ENCODE data around the gene RTL1.

The RTL1 gene

DNA sequence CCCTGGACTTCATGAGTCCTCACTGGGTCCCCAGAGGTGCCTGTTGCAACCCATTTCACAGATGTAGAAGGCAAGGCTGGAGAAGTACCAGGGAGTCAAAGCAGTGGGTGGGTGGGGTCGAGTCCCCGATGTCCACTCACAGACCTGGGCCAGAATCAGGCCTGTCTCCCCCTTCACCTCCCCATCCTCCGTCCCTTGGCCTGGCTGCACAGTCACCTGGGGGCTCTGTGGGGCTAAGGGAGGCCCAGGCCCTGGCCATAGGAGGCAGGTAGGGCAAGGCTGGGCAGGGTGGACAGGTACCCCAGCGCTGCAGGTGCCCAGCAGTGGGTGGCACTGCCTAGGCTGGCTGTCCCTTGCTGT, 29.5 kb downstream of the RTL1 start:
- TF ChIP-seq, protein P1, sequence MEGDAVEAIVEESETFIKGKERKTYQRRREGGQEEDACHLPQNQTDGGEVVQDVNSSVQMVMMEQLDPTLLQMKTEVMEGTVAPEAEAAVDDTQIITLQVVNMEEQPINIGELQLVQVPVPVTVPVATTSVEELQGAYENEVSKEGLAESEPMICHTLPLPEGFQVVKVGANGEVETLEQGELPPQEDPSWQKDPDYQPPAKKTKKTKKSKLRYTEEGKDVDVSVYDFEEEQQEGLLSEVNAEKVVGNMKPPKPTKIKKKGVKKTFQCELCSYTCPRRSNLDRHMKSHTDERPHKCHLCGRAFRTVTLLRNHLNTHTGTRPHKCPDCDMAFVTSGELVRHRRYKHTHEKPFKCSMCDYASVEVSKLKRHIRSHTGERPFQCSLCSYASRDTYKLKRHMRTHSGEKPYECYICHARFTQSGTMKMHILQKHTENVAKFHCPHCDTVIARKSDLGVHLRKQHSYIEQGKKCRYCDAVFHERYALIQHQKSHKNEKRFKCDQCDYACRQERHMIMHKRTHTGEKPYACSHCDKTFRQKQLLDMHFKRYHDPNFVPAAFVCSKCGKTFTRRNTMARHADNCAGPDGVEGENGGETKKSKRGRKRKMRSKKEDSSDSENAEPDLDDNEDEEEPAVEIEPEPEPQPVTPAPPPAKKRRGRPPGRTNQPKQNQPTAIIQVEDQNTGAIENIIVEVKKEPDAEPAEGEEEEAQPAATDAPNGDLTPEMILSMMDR (IDR thresholded peaks at IDR 0.05; ENCODE audit: insufficient read depth, low read length, poor library complexity, severe bottlenecking), result no peak
- no peak overlapping the region for H3K4me3 ChIP-seq (replicated peaks; ENCODE audit: low read depth, low read length)
- no peak for DNase-seq (ENCODE audit: extremely low read depth, insufficient read length)
- H3K27me3 ChIP-seq (replicated peaks; ENCODE audit: control insufficient read depth, insufficient read depth, low read length), result no peaks in the 10 kb centered on the region
- no peaks in the 10 kb centered on the region for H3K36me3 ChIP-seq (ENCODE audit: control insufficient read depth, insufficient read depth, low read length)

DNA sequence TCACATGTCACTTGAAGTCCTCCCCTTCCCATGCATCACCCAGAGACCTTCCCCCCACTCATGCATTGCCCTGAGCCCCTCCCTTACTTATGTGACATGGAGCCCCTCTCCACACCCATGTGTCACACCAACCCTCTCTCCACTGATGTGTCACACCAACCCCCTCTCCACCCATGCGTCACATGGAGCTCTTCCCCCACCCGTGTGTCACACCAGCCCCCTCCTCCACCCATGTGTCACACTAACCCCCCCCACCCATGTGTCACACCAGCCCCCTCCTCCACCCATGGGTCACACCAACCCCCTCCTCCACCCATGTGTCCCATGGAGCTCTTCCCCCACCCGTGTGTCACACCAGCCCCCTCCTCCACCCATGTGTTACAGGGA, 30.4 kb downstream of the RTL1 start:
- H3K36me3 ChIP-seq (ENCODE audit: control insufficient read depth, insufficient read depth, low read length), result no peaks in the 10 kb centered on the region
- H3K4me3 ChIP-seq (replicated peaks; ENCODE audit: low read depth, low read length), result no peak overlapping the region
- TF ChIP-seq, protein P1 (IDR thresholded peaks at IDR 0.05; ENCODE audit: insufficient read depth, low read length, poor library complexity, severe bottlenecking), result no peak
- H3K27me3 ChIP-seq (replicated peaks; ENCODE audit: control insufficient read depth, insufficient read depth, low read length), result no peaks in the 10 kb centered on the region
- DNase-seq (ENCODE audit: extremely low read depth, insufficient read length), result no peak

DNA sequence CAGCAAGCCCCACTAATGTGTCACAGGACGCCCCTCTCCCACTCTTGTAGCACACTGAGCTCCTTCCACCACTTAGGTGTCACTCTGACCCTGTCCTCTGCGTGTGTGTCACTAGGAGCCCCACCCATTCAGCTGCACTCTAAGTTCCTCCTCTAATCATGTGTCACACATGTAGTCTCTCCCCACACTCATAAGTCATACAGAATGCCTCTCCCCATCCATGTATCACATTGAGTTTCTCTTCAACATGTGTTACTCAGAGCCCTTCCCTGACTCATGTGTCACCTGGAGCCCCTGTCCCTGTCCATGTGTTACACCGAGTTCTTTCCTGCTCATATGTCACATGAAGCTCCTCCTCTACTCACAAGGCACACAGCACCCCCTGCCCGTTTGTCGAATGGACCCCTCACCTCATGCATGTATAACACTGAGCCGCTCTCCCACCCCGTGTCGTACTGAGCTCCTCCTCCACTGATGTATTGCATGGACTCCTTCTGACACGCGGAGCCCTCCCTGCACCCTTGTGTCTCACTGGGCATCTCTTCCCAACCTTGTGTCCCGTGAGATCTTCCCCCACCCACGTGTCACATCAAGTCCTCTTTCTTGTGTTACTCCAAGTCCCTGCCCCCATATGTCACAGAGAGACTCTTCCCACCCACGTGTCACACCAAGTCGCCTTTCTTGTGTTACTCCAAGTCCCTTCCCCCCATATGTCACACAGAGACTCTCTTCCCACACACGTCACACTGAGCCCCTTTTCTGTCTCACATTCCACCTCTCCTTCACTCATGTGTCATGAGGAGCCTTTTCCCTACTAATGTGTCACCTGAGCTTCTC, 31.0 kb downstream of the RTL1 start:
- DNase-seq (ENCODE audit: extremely low read depth, insufficient read length), result no peak
- Histone ChIP-seq H3K27me3 (replicated peaks; ENCODE audit: control insufficient read depth, insufficient read depth, low read length) (no peaks in the 10 kb centered on the region), H3K36me3 (ENCODE audit: control insufficient read depth, insufficient read depth, low read length) (no peaks in the 10 kb centered on the region), H3K4me3 (replicated peaks; ENCODE audit: low read depth, low read length) (no peak overlapping the region)
- TF ChIP-seq, protein P1 (IDR thresholded peaks at IDR 0.05; ENCODE audit: insufficient read depth, low read length, poor library complexity, severe bottlenecking), result no peak

DNA sequence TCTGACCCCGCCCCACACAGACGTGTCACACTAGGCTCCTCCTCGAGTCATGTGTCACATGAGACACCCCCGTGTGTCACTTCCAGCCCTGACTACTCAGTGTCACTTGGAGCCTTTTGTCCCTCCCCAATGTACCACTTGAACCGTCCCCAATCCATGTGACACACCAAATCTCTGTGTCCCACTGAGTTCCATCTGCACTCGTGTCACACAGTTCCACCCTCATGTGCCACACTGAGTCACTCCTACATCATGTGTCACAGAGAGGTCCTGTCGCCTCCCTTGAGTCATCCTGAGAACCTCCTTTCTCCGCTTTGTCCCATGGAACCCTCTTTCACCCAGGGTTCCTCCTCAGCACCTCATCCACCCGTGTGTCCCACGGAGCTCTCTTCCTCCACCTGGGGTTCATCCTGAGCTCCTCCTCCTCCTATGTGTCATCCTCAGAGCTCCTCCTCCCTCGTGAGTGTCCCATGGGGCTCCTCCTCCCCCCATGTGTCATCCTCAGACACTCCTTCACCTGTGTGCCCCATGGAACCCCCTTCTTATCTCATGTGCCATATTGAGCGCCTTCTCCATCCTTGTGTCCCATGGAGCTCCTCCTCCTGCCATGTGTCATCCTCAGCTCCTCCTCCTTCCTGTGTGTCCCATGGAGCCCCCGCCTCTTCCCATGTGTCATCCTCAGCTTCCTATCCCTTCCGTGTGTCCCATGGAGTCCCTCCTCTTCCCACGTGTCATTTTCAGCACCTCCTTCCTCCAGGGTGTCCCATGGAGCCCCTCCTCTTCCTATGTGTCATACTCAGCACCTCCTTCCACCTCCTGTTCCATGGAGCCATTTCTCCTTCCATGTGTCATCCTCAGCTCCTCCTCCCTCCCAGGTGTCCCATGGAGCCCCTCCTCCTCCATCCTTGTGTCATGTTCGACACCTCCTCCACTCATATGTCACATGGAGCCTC, 32.0 kb downstream of the RTL1 start:
- H3K36me3 ChIP-seq (ENCODE audit: control insufficient read depth, insufficient read depth, low read length), result no peaks in the 10 kb centered on the region
- TF ChIP-seq, protein P1 (IDR thresholded peaks at IDR 0.05; ENCODE audit: insufficient read depth, low read length, poor library complexity, severe bottlenecking), result no peak
- no peaks in the 10 kb centered on the region for H3K27me3 ChIP-seq (replicated peaks; ENCODE audit: control insufficient read depth, insufficient read depth, low read length)
- DNase-seq (ENCODE audit: extremely low read depth, insufficient read length), result no peak
- no peak overlapping the region for H3K4me3 ChIP-seq (replicated peaks; ENCODE audit: low read depth, low read length)

DNA sequence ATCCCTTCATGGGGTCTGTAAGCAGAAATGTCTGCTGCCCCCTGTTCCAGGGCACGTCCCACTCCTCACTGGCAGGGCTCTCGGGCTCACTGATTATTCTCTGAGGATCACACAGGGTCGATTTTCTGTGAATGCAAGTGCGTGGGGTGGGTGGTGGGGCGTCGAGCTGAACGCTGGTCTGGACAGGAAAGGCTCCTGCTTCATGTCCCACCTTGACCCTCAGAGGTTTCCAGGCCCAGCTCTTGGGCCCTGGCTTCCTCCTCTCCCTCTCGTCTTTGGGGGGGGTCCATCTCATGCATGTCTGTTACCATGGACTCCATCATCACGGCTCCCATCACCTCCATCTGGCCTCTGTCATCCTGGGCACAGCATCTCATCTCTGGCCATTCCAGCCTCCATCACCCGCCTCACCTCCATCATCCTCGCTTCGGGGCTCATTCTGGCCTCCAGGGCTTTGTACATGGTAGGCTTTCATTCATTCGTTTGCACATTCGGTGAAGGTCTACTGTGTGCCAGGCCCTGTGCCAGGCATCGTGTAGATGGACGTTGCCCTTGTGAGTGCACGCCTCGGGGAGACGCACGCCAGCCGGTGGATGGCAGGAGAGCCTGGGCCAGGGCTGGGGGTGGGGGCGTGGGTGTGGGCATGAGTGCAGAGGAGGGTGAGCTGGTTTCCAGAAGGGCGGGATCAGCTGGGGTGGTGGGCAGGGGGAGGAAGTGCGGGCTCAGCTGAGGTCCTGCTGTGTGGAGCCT, 34.7 kb downstream of the RTL1 start:
- Histone ChIP-seq H3K4me3 (replicated peaks; ENCODE audit: low read depth, low read length) (no peak overlapping the region), H3K27me3 (replicated peaks; ENCODE audit: control insufficient read depth, insufficient read depth, low read length) (no peaks in the 10 kb centered on the region), H3K36me3 (ENCODE audit: control insufficient read depth, insufficient read depth, low read length) (no peaks in the 10 kb centered on the region)
- TF ChIP-seq, protein P1 (IDR thresholded peaks at IDR 0.05; ENCODE audit: insufficient read depth, low read length, poor library complexity, severe bottlenecking), result no peak
- no peak for DNase-seq (ENCODE audit: extremely low read depth, insufficient read length)

All from GM06990 (cell line).